Endothelial cell of umbilical vein (primary cell): ENCODE data around the gene ACCSL. TPM values are rescaled to one million over a fixed set of nuclear protein-coding genes. Genes with fewer than 3 reads are reported as not detected.

ENCODE experiments used
- BruUV-seq: library from RNA; stranded (reverse); fragments of 400-500 nt; replicated peaks from 2 replicates; lab custom pipeline; 2021; lab: Mats Ljungman, UMichigan
- CTCF ChIA-PET: fragments of 300-600, 350-600 bp; sonication (Branson Sonifier 250); formaldehyde crosslinking; loops from one replicate; lab custom pipeline; 2021; ENCODE audit warnings: antibody characterized with exemption, inconsistent platforms; lab: Charles Lee
- POLR2A ChIA-PET: fragments of 300-600, 350-600 bp; sonication (Branson Sonifier 250); formaldehyde crosslinking; loops from one replicate; lab custom pipeline; 2021; ENCODE audit warnings: antibody characterized with exemption, inconsistent platforms; lab: Charles Lee
- DNase-seq: peaks from one replicate; pipeline ENCODE4 v3.0.0-alpha.2; 2011; ENCODE audit warnings: low read depth, low spot score
- FAIRE-seq: peaks from 2 replicates; lab custom pipeline; 2011; peaks lifted over from hg19 to GRCh38; lab: Jason Lieb, UNC
- H2AFZ ChIP-seq: 2 replicates; pipeline ENCODE4 v1.6.0; 2012; ENCODE audit warnings: low read depth, low read length, control low read depth, inconsistent platforms
- H3K27ac ChIP-seq: 2 replicates; pipeline ENCODE4 v1.5.1; 2011; ENCODE audit warnings: low read depth, mild to moderate bottlenecking, control low read depth, low read length, moderate library complexity; ENCODE audit not compliant: insufficient read depth
- H3K27me3 ChIP-seq, 2 experiments: 2 replicates each; pipeline versions ENCODE4 v1.6.0 to v1.6.1; 2011; ENCODE audit warnings: low read length in 2 of 2, mixed read lengths in 1 of 2; ENCODE audit not compliant: control insufficient read depth in 2 of 2, insufficient read depth in 2 of 2
- H3K36me3 ChIP-seq, 2 experiments: 2 replicates in 1 of 2; 3 replicates in 1 of 2; pipeline ENCODE4 v1.5.1; 2011; ENCODE audit warnings: low read length in 2 of 2, mild to moderate bottlenecking in 1 of 2, moderate library complexity in 1 of 2; ENCODE audit not compliant: control insufficient read depth in 2 of 2, insufficient read depth in 2 of 2; ENCODE audit errors: extremely low read depth in 1 of 2
- H3K4me1 ChIP-seq: 3 replicates; pipeline ENCODE4 v1.5.1; 2011; ENCODE audit warnings: mild to moderate bottlenecking, low read length; ENCODE audit not compliant: control insufficient read depth, insufficient read depth; ENCODE audit errors: extremely low read depth
- H3K4me2 ChIP-seq: 2 replicates; pipeline ENCODE4 v1.6.1; 2011; ENCODE audit warnings: low read length, control low read depth, mixed read lengths; ENCODE audit not compliant: insufficient read depth
- H3K4me3 ChIP-seq, 3 experiments: fragments of 200-600 bp in 1 of 3; sonication (generic), shearing (Covaris generic) in 1 of 3; replicated peaks in 1 of 3; 2 replicates each; pipeline ENCODE4 v1.5.1; 2011 to 2016; ENCODE audit warnings: control low read depth in 3 of 3, low read length in 3 of 3, mild to moderate bottlenecking in 2 of 3, inconsistent platforms in 1 of 3, low read depth in 1 of 3, moderate library complexity in 1 of 3; ENCODE audit not compliant: insufficient read depth in 1 of 3
- H3K79me2 ChIP-seq: 2 replicates; pipeline ENCODE4 v1.6.0; 2012; ENCODE audit warnings: low read length, inconsistent platforms; ENCODE audit not compliant: control insufficient read depth, insufficient read depth
- H3K9ac ChIP-seq: replicated peaks from 2 replicates; pipeline ENCODE3; 2011; ENCODE audit warnings: low read length, control low read depth; ENCODE audit not compliant: insufficient read depth; ENCODE audit errors: extremely low read depth
- H3K9me1 ChIP-seq: replicated peaks from 3 replicates; pipeline ENCODE4 v1.6.0; 2011; ENCODE audit warnings: mild to moderate bottlenecking, low read length; ENCODE audit not compliant: control insufficient read depth, insufficient read depth; ENCODE audit errors: extremely low read depth
- H3K9me3 ChIP-seq: replicated peaks from 2 replicates; pipeline ENCODE4 v1.5.1; 2012; ENCODE audit warnings: low read length, inconsistent platforms; ENCODE audit not compliant: control insufficient read depth, insufficient read depth
- H4K20me1 ChIP-seq: replicated peaks from 2 replicates; pipeline ENCODE3; 2011; ENCODE audit warnings: mild to moderate bottlenecking, low read length; ENCODE audit not compliant: control insufficient read depth, insufficient read depth; ENCODE audit errors: extremely low read depth
- EZH2 ChIP-seq: IDR thresholded peaks from 2 replicates; pipeline ENCODE4 v1.6.1; 2012; ENCODE audit warnings: borderline replicate concordance, low read depth, mild to moderate bottlenecking, moderate library complexity, low read length, inconsistent platforms; ENCODE audit not compliant: severe bottlenecking
- FOS ChIP-seq: IDR thresholded peaks from 2 replicates; pipeline ENCODE4 v1.6.1; 2011; ENCODE audit warnings: mild to moderate bottlenecking, low read length, moderate library complexity, borderline replicate concordance; ENCODE audit not compliant: insufficient read depth
- GATA2 ChIP-seq: IDR thresholded peaks from 2 replicates; pipeline ENCODE4 v1.7.0; 2011; ENCODE audit warnings: low read depth, mild to moderate bottlenecking, moderate library complexity, mixed read lengths, low read length; ENCODE audit not compliant: insufficient read length, insufficient read depth
- JUN ChIP-seq: IDR thresholded peaks from 2 replicates; pipeline ENCODE4 v1.6.1; 2011; ENCODE audit warnings: borderline replicate concordance, low read depth; ENCODE audit not compliant: insufficient read length, insufficient read depth
- MYC ChIP-seq: IDR thresholded peaks from one replicate; pipeline ENCODE4 v1.6.1; 2011; ENCODE audit warnings: mild to moderate bottlenecking, low read depth, low read length
- POLR2A ChIP-seq: IDR thresholded peaks from 2 replicates; pipeline ENCODE4 v1.6.1; 2012; ENCODE audit warnings: low read depth, mild to moderate bottlenecking, control low read depth, low read length
- POLR2AphosphoS5 ChIP-seq: IDR thresholded peaks from 2 replicates; pipeline ENCODE4 v1.6.1; 2012; ENCODE audit warnings: low read depth, mild to moderate bottlenecking, control low read depth, low read length, moderate library complexity; ENCODE audit not compliant: insufficient read depth
- dilution Hi-C: fragments of 300-500 bp; cut with MboI; formaldehyde crosslinking; loops from one replicate; pipeline ENCODE4 v1.15.0; 2019; ENCODE audit warnings: low sequenced_read_pairs; ENCODE audit not compliant: extremely low pct_ligation_motif_present
- intact Hi-C: fragments of 100-400 bp; cut with micrococcal nuclease; formaldehyde crosslinking; loops from one replicate; pipeline ENCODE4 v1.10.0; 2022
- polyA plus RNA-seq, 4 experiments: library from polyadenylated mRNA; depleted of rRNA in 3 of 4; stranded (reverse) in 3 of 4; unstranded in 1 of 4; fragments of >200 nt; gene quantifications; 2 replicates each; pipeline versions ENCODE4 v1.2.1 to v1.2.3, GENCODE V29; 2011 to 2012; ENCODE audit warnings: missing spikeins in 1 of 4
- total RNA-seq: library from RNA; stranded (reverse); gene quantifications from 2 replicates; pipeline ENCODE4 v1.2.3, GENCODE V29; 2021
- TF ChIP-seq, protein P1 (sequence below), 2 donors: IDR thresholded peaks; 1 replicate in 1 of 2; 2 replicates in 1 of 2; pipeline ENCODE4 v1.5.1; 2011; ENCODE audit warnings: low read length in 2 of 2, mild to moderate bottlenecking in 2 of 2, moderate library complexity in 2 of 2, control low read depth in 1 of 2, inconsistent platforms in 1 of 2, low read depth in 1 of 2; ENCODE audit not compliant: insufficient read depth in 1 of 2; ENCODE audit errors: extremely low read depth in 1 of 2
- TF ChIP-seq, protein P2 (sequence below): IDR thresholded peaks from 2 replicates; pipeline ENCODE4 v1.6.1; 2011; ENCODE audit not compliant: insufficient read depth, insufficient read length

ACCSL gene
- total and polyA plus RNA-seq, 2 donors (not counting 3 experiments of a cell fraction or from before 2014, with no cell fraction given): not detected

DNA sequence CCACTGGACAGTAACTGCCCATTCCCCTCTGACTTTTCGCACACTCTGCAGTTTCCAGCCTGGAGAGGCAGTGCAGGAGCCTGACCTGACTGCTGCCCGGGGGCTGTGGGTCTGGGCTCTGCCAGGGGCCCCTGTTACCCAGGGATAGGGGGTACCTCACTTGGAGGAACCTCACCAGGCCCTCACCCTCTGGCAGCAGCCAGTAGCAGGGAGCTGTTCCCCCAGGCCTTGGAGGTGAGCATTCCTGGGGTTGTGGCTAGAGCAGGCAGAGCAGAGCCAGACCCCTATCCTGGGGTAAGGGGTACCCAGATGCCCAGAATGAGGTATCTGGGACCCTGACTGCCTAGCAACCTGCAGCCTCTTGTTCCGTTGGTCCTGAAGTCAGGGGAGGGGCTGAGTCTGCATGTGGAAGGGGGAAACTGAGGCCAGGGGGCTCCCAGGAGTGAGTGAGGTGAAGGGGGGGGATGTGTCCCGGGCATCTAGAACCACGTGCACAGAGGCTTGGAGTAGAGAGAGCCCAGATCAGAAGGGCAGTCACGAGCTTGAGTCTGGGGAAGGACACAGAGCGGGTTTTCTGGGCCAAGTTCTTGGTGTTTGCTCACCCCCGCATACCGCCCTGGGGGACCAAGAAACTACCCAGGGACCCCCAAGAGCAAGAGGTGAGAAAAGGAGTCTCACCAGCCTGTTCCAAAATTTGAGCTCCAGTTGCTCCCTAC is 43.9 kb upstream of the ACCSL start:
- no peak for DNase-seq
- no peak for FAIRE-seq
- H4K20me1 ChIP-seq: no peaks in the 10 kb centered on the region
- intact Hi-C loops: no loop called here
- H2AFZ ChIP-seq: no peak overlapping the region
- ChIA-PET POLR2A (no interaction called here), CTCF (interaction anchor here (3.4 kb wide), 1 partner anchor 114 kb away, joined by 8 read pairs; no protein-coding TSS in a partner anchor)
- H3K9ac ChIP-seq: no peak overlapping the region
- H3K79me2 ChIP-seq: no peaks in the 10 kb centered on the region
- H3K27me3 ChIP-seq: no peaks in the 10 kb centered on the region
- no peak for TF ChIP-seq FOS
- TF ChIP-seq, protein P1, sequence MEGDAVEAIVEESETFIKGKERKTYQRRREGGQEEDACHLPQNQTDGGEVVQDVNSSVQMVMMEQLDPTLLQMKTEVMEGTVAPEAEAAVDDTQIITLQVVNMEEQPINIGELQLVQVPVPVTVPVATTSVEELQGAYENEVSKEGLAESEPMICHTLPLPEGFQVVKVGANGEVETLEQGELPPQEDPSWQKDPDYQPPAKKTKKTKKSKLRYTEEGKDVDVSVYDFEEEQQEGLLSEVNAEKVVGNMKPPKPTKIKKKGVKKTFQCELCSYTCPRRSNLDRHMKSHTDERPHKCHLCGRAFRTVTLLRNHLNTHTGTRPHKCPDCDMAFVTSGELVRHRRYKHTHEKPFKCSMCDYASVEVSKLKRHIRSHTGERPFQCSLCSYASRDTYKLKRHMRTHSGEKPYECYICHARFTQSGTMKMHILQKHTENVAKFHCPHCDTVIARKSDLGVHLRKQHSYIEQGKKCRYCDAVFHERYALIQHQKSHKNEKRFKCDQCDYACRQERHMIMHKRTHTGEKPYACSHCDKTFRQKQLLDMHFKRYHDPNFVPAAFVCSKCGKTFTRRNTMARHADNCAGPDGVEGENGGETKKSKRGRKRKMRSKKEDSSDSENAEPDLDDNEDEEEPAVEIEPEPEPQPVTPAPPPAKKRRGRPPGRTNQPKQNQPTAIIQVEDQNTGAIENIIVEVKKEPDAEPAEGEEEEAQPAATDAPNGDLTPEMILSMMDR (IDR thresholded peaks at IDR 0.05; ENCODE audit: extremely low read depth in 1 of 2, insufficient read depth in 1 of 2, low read depth in 1 of 2, low read length in 2 of 2): no peak
- no peak for TF ChIP-seq JUN
- TF ChIP-seq EZH2: no peak
- no peak for TF ChIP-seq POLR2AphosphoS5
- TF ChIP-seq GATA2: no peak
- TF ChIP-seq, protein P2, sequence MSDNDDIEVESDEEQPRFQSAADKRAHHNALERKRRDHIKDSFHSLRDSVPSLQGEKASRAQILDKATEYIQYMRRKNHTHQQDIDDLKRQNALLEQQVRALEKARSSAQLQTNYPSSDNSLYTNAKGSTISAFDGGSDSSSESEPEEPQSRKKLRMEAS: no peak
- no peak for TF ChIP-seq POLR2A
- TF ChIP-seq MYC: no peak
- no TSS peak for BruUV-seq
- H3K4me3 ChIP-seq: no peak overlapping the region
- no peaks in the 10 kb centered on the region for H3K4me1 ChIP-seq
- H3K9me3 ChIP-seq: no peaks in the 10 kb centered on the region
- H3K9me1 ChIP-seq: no peaks in the 10 kb centered on the region
- H3K27ac ChIP-seq: no peak overlapping the region
- dilution Hi-C loops: no loop called here
- no peaks in the 10 kb centered on the region for H3K36me3 ChIP-seq
- no peak overlapping the region for H3K4me2 ChIP-seq
